GM12878 (cell line): Measurements from ENCODE around the gene SRPK3. TPM values are rescaled to one million over a fixed set of nuclear protein-coding genes. Genes with fewer than 3 reads are reported as not detected.

Source experiments
- ATAC-seq: fragments of 200-7000 bp; cut with Tn5 transposase; 3 replicates; pipeline ENCODE4 v1.9.1; 2020; ENCODE audit warnings: mild to moderate bottlenecking, moderate library complexity
- BruUV-seq: library from RNA; stranded (reverse); fragments of 400-500 nt; replicated peaks from 2 replicates; lab custom pipeline; 2021; lab: Mats Ljungman, UMichigan
- CTCF ChIA-PET: fragments of 300-600 bp; sonication (Branson Sonifier 250); formaldehyde crosslinking; extraction: SDS; loops from one replicate; lab custom pipeline; 2021; ENCODE audit warnings: inconsistent platforms; lab: Yijun Ruan, JAX
- POLR2A ChIA-PET: fragments of 350-600 bp; formaldehyde crosslinking; extraction: SDS; loops from one replicate; lab custom pipeline; 2021; ENCODE audit warnings: inconsistent platforms; lab: Charles Lee
- RAD21 ChIA-PET: fragments of 300-600 bp; sonication (Branson Sonifier 250); formaldehyde crosslinking; loops from one replicate; lab custom pipeline; 2023; ENCODE audit warnings: antibody characterized with exemption; ENCODE audit not compliant: unreplicated experiment; lab: Charles Lee
- SMC1A ChIA-PET: fragments of 300-600 bp; sonication (Branson Sonifier 250); formaldehyde crosslinking; loops from one replicate; lab custom pipeline; 2023; ENCODE audit not compliant: unreplicated experiment, uncharacterized antibody; lab: Charles Lee
- DNase-seq: peaks from one replicate; pipeline ENCODE4 v3.0.0-alpha.2; 2011; ENCODE audit warnings: low read depth, low spot score
- FAIRE-seq: peaks from 3 replicates; lab custom pipeline; 2011; peaks lifted over from hg19 to GRCh38; lab: Jason Lieb, UNC
- H2AFZ ChIP-seq: 2 replicates; pipeline ENCODE4 v1.6.0; 2011; ENCODE audit warnings: low read depth, low read length, control low read depth; ENCODE audit not compliant: control insufficient read depth
- H3K27ac ChIP-seq: 2 replicates; pipeline ENCODE4 v1.5.1; 2011; ENCODE audit warnings: control low read depth; ENCODE audit not compliant: control insufficient read depth, insufficient read depth
- H3K27me3 ChIP-seq, 2 experiments: replicated peaks in 1 of 2; 2 replicates each; pipeline versions ENCODE4 v1.6.0 to v1.6.1; 2011; ENCODE audit warnings: low read length in 1 of 2; ENCODE audit not compliant: control insufficient read depth in 2 of 2, insufficient read depth in 2 of 2
- H3K36me3 ChIP-seq, 2 experiments: 2 replicates each; pipeline ENCODE4 v1.5.1; 2011; ENCODE audit warnings: low read length in 1 of 2; ENCODE audit not compliant: control insufficient read depth in 2 of 2, insufficient read depth in 2 of 2
- H3K4me1 ChIP-seq: 2 replicates; pipeline ENCODE4 v1.6.1; 2011; ENCODE audit warnings: mild to moderate bottlenecking, low read length, moderate library complexity, mixed read lengths; ENCODE audit not compliant: control insufficient read depth, insufficient read depth
- H3K4me2 ChIP-seq: 2 replicates; pipeline ENCODE4 v1.6.0; 2011; ENCODE audit warnings: control low read depth; ENCODE audit not compliant: control insufficient read depth, insufficient read depth
- H3K4me3 ChIP-seq: fragments of 200-600 bp; sonication (generic); 2 replicates; pipeline ENCODE4 v1.5.1; 2016
- H3K79me2 ChIP-seq: 2 replicates; pipeline ENCODE4 v1.6.0; 2011; ENCODE audit warnings: low read length; ENCODE audit not compliant: control insufficient read depth, insufficient read depth
- H3K9ac ChIP-seq: 2 replicates; pipeline ENCODE4 v1.8.0; 2011; ENCODE audit warnings: low read length, control low read depth, mixed read lengths; ENCODE audit not compliant: control insufficient read depth, insufficient read depth
- H3K9me3 ChIP-seq: replicated peaks from 3 replicates; pipeline ENCODE4 v1.5.1; 2011; ENCODE audit warnings: mild to moderate bottlenecking, low read length; ENCODE audit not compliant: control insufficient read depth, insufficient read depth
- H4K20me1 ChIP-seq: 2 replicates; pipeline ENCODE4 v1.6.0; 2011; ENCODE audit not compliant: control insufficient read depth, insufficient read depth
- BMI1 ChIP-seq: fragments of 450-650 bp; IDR thresholded peaks from 2 replicates; pipeline ENCODE4 v1.6.1; 2016; ENCODE audit warnings: mild to moderate bottlenecking, moderate library complexity, borderline replicate concordance
- ETV6 ChIP-seq, 2 experiments: fragments of 450-650 bp in 1 of 2; IDR thresholded peaks in 1 of 2; conservative IDR thresholded peaks in 1 of 2; 2 replicates each; pipeline ENCODE4 v1.6.1; 2014; ENCODE audit warnings: antibody characterized with exemption in 1 of 2, borderline replicate concordance in 1 of 2, low read depth in 1 of 2, mild to moderate bottlenecking in 1 of 2, moderate library complexity in 1 of 2
- SMAD5 ChIP-seq: IDR thresholded peaks from 2 replicates; pipeline ENCODE4 v1.6.1; 2016; ENCODE audit warnings: antibody characterized with exemption, low read depth
- TAF1 ChIP-seq: IDR thresholded peaks from 2 replicates; pipeline ENCODE4 v1.6.1; 2011; ENCODE audit warnings: mild to moderate bottlenecking, low read depth, low read length, borderline replicate concordance
- WRNIP1 ChIP-seq: IDR thresholded peaks from 2 replicates; pipeline ENCODE4 v1.6.1; 2011; ENCODE audit warnings: low read depth, low read length, improper control_type of control experiment, borderline replicate concordance
- YBX1 ChIP-seq: fragments of 450-650 bp; IDR thresholded peaks from 2 replicates; pipeline ENCODE4 v1.6.1; 2016; ENCODE audit warnings: antibody characterized with exemption
- ZBED1 ChIP-seq: IDR thresholded peaks from 2 replicates; pipeline ENCODE4 v1.6.1; 2016; ENCODE audit warnings: borderline replicate concordance
- WGBS: methylation state at CpG from one replicate; pipeline ENCODE4 v1.1.6; 2016; ENCODE audit warnings: low lambda C conversion rate; ENCODE audit not compliant: insufficient replicate concordance, insufficient coverage; ENCODE audit errors: missing lambda C conversion rate; 5-methylcytosine and 5-hydroxymethylcytosine counted together
- in situ Hi-C: fragments of 300-500 bp; cut with MboI; formaldehyde crosslinking; loops from 9 replicates; pipeline ENCODE4 v1.14.3; 2018; ENCODE audit warnings: mixed read lengths
- intact Hi-C: fragments of 100-400 bp; cut with micrococcal nuclease; formaldehyde crosslinking; loops from one replicate; pipeline ENCODE4 v1.14.2; 2022; ENCODE audit not compliant: unreplicated experiment
- polyA plus RNA-seq, 11 experiments: library from polyadenylated mRNA; depleted of rRNA in 4 of 11; unstranded in 6 of 11; stranded (reverse) in 5 of 11; fragments of >200 nt; fragmentation: Nextera tagmentation in 4 of 11; fragmentation: Illumina TruSeq in 1 of 11; extraction: Ambion mirVana in 4 of 11; extraction: Trizol in 1 of 11; gene quantifications; 1 replicate in 1 of 11; 2 replicates in 10 of 11; pipeline versions ENCODE4 v1.2.1 to v1.2.3, GENCODE V29; 2011 to 2016; ENCODE audit warnings: inconsistent platforms in 2 of 11, missing spikeins in 2 of 11, low read depth in 1 of 11
- total RNA-seq, 4 experiments: library from RNA; depleted of rRNA in 3 of 4; stranded (reverse); fragments of >200 nt in 3 of 4; fragmentation: Illumina TruSeq in 1 of 4; extraction: Trizol in 1 of 4; gene quantifications; 2 replicates each; pipeline versions ENCODE4 v1.2.1 to v1.2.3, GENCODE V29; 2013 to 2021
- TF ChIP-seq, protein P1 (sequence below): IDR thresholded peaks from 2 replicates; pipeline ENCODE4 v1.6.1; 2012; ENCODE audit warnings: mild to moderate bottlenecking, low read depth, low read length
- TF ChIP-seq, protein P2 (sequence below): IDR thresholded peaks from 2 replicates; pipeline ENCODE4 v1.6.1; 2012; ENCODE audit warnings: low read length, inconsistent platforms
- TF ChIP-seq, protein P3 (sequence below): IDR thresholded peaks from 2 replicates; pipeline ENCODE4 v1.6.1; 2012; ENCODE audit warnings: improper control_type of control experiment, low read depth, low read length; ENCODE audit not compliant: insufficient replicate concordance

Gene SRPK3
- total and polyA plus RNA-seq, 10 of the 15 experiments (the other 5 are each of a cell fraction or from before 2014, with no cell fraction given), result 0.05 to 0.19 TPM; not detected in 8

DNA sequence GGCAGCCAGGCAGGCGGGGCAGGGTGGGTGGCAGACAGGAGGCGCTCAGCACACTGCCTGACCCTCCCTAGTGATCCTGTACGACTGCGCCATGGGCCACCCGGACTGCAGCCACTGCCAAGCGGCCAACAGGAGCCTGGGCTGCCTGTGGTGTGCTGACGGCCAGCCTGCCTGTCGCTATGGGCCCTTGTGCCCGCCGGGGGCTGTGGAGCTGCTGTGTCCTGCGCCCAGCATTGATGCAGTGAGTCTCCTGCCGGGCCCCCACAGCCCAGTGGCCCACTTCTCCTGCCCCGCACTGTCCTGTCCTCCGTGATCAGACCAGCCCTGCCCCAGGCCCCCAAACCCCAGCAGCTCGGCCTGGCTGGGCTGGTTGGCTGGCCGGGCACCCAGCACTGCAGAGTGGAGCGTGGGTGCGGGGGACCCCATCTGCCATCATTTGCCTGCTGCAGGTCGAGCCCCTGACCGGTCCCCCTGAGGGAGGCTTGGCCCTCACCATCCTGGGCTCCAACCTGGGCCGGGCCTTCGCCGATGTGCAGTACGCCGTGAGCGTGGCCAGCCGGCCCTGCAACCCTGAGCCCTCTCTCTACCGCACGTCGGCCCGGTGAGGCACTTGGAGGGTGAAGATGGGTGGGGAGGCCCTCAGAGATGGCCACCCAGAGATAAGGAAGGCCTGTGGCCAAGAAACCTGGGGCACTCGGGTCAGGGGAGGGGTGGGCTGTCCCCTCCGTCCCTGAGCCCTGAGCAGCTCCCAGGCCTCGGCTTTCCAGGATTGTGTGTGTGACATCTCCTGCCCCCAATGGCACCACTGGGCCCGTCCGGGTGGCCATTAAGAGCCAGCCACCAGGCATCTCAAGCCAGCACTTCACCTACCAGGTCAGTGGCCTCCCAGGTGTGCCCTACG is 9.2 kb upstream of the SRPK3 start:
- ATAC-seq (no peak), FAIRE-seq (no peak), DNase-seq (no peak)
- H3K4me1 ChIP-seq, result no peaks in the 10 kb centered on the region
- H3K4me2 ChIP-seq, result no peak overlapping the region
- H3K36me3 ChIP-seq, result no peaks in the 10 kb centered on the region
- in situ Hi-C loops, result no loop called here
- BruUV-seq, result no TSS peak
- WGBS, result 49% methylated on average over 23 of the region's 37 CpGs
- H3K27me3 ChIP-seq, result no peaks in the 10 kb centered on the region
- intact Hi-C loops, result no loop called here
- CTCF ChIA-PET, result no interaction called here
- H4K20me1 ChIP-seq, result no peaks in the 10 kb centered on the region
- RAD21 ChIA-PET, result interaction anchor here (0.7 kb wide), 1 partner anchor 203 kb away, joined by 4 read pairs; no protein-coding TSS in a partner anchor
- POLR2A ChIA-PET, result no interaction called here
- SMC1A ChIA-PET, result no interaction called here
- no peak overlapping the region for H3K27ac ChIP-seq
- no peak overlapping the region for H3K4me3 ChIP-seq
- no peaks in the 10 kb centered on the region for H3K79me2 ChIP-seq
- H3K9ac ChIP-seq, result no peak overlapping the region
- H3K9me3 ChIP-seq, result no peaks in the 10 kb centered on the region; the same call in 2 of the 3 replicates
- no peak overlapping the region for H2AFZ ChIP-seq
- TF ChIP-seq, protein P1, sequence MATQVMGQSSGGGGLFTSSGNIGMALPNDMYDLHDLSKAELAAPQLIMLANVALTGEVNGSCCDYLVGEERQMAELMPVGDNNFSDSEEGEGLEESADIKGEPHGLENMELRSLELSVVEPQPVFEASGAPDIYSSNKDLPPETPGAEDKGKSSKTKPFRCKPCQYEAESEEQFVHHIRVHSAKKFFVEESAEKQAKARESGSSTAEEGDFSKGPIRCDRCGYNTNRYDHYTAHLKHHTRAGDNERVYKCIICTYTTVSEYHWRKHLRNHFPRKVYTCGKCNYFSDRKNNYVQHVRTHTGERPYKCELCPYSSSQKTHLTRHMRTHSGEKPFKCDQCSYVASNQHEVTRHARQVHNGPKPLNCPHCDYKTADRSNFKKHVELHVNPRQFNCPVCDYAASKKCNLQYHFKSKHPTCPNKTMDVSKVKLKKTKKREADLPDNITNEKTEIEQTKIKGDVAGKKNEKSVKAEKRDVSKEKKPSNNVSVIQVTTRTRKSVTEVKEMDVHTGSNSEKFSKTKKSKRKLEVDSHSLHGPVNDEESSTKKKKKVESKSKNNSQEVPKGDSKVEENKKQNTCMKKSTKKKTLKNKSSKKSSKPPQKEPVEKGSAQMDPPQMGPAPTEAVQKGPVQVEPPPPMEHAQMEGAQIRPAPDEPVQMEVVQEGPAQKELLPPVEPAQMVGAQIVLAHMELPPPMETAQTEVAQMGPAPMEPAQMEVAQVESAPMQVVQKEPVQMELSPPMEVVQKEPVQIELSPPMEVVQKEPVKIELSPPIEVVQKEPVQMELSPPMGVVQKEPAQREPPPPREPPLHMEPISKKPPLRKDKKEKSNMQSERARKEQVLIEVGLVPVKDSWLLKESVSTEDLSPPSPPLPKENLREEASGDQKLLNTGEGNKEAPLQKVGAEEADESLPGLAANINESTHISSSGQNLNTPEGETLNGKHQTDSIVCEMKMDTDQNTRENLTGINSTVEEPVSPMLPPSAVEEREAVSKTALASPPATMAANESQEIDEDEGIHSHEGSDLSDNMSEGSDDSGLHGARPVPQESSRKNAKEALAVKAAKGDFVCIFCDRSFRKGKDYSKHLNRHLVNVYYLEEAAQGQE, result no peak
- TF ChIP-seq ETV6 (conservative IDR thresholded peaks at IDR 0.05 in 1 of 2, IDR thresholded peaks at IDR 0.05 in 1 of 2; ENCODE audit: borderline replicate concordance in 1 of 2, low read depth in 1 of 2), result no peak
- no peak for TF ChIP-seq SMAD5
- no peak for TF ChIP-seq WRNIP1
- no peak for TF ChIP-seq BMI1
- no peak for TF ChIP-seq YBX1
- TF ChIP-seq, protein P2, sequence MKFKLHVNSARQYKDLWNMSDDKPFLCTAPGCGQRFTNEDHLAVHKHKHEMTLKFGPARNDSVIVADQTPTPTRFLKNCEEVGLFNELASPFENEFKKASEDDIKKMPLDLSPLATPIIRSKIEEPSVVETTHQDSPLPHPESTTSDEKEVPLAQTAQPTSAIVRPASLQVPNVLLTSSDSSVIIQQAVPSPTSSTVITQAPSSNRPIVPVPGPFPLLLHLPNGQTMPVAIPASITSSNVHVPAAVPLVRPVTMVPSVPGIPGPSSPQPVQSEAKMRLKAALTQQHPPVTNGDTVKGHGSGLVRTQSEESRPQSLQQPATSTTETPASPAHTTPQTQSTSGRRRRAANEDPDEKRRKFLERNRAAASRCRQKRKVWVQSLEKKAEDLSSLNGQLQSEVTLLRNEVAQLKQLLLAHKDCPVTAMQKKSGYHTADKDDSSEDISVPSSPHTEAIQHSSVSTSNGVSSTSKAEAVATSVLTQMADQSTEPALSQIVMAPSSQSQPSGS, result no peak
- TF ChIP-seq, protein P3, sequence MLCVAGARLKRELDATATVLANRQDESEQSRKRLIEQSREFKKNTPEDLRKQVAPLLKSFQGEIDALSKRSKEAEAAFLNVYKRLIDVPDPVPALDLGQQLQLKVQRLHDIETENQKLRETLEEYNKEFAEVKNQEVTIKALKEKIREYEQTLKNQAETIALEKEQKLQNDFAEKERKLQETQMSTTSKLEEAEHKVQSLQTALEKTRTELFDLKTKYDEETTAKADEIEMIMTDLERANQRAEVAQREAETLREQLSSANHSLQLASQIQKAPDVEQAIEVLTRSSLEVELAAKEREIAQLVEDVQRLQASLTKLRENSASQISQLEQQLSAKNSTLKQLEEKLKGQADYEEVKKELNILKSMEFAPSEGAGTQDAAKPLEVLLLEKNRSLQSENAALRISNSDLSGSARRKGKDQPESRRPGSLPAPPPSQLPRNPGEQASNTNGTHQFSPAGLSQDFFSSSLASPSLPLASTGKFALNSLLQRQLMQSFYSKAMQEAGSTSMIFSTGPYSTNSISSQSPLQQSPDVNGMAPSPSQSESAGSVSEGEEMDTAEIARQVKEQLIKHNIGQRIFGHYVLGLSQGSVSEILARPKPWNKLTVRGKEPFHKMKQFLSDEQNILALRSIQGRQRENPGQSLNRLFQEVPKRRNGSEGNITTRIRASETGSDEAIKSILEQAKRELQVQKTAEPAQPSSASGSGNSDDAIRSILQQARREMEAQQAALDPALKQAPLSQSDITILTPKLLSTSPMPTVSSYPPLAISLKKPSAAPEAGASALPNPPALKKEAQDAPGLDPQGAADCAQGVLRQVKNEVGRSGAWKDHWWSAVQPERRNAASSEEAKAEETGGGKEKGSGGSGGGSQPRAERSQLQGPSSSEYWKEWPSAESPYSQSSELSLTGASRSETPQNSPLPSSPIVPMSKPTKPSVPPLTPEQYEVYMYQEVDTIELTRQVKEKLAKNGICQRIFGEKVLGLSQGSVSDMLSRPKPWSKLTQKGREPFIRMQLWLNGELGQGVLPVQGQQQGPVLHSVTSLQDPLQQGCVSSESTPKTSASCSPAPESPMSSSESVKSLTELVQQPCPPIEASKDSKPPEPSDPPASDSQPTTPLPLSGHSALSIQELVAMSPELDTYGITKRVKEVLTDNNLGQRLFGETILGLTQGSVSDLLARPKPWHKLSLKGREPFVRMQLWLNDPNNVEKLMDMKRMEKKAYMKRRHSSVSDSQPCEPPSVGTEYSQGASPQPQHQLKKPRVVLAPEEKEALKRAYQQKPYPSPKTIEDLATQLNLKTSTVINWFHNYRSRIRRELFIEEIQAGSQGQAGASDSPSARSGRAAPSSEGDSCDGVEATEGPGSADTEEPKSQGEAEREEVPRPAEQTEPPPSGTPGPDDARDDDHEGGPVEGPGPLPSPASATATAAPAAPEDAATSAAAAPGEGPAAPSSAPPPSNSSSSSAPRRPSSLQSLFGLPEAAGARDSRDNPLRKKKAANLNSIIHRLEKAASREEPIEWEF, result no peak
- no peak for TF ChIP-seq TAF1
- TF ChIP-seq ZBED1, result no peak
